Liver (tissue), 9 donors: ENCODE results near the gene THY1. TPM values are rescaled to one million over a fixed set of nuclear protein-coding genes. Genes with fewer than 3 reads are reported as not detected.

Experiments used
- DNase-seq: peaks from one replicate; pipeline ENCODE4 v3.0.0-alpha.2; 2017; ENCODE audit warnings: low spot score
- H3K27ac ChIP-seq, 2 donors: one replicate each; pipeline ENCODE4 v1.7.0; 2013; ENCODE audit warnings: inconsistent platforms in 2 of 2, low read length in 2 of 2, control low read depth in 1 of 2, low read depth in 1 of 2, mild to moderate bottlenecking in 1 of 2
- H3K27me3 ChIP-seq, 4 donors: one replicate each; pipeline versions ENCODE4 v1.6.1 to v1.7.0; 2013; ENCODE audit warnings: low read length in 3 of 4, inconsistent platforms in 1 of 4, mild to moderate bottlenecking in 1 of 4, moderate library complexity in 1 of 4; ENCODE audit not compliant: control insufficient read depth in 4 of 4, insufficient read depth in 4 of 4
- H3K36me3 ChIP-seq, 4 donors: one replicate each; pipeline versions ENCODE4 v1.6.1 to v1.7.0; 2013; ENCODE audit warnings: low read length in 3 of 4, mild to moderate bottlenecking in 3 of 4, low read depth in 1 of 4, moderate library complexity in 1 of 4; ENCODE audit not compliant: control insufficient read depth in 4 of 4, insufficient read depth in 3 of 4
- H3K4me1 ChIP-seq, 4 donors: one replicate each; pipeline versions ENCODE4 v1.6.1 to v1.7.0; 2013; ENCODE audit warnings: low read length in 3 of 4, mild to moderate bottlenecking in 3 of 4, moderate library complexity in 1 of 4; ENCODE audit not compliant: control insufficient read depth in 4 of 4, insufficient read depth in 4 of 4
- H3K4me3 ChIP-seq, 3 donors: one replicate each; pipeline versions ENCODE4 v1.6.1 to v1.7.0; 2013; ENCODE audit warnings: low read length in 3 of 3, control low read depth in 1 of 3, low read depth in 1 of 3, mild to moderate bottlenecking in 1 of 3
- H3K9ac ChIP-seq, 2 donors: one replicate each; pipeline ENCODE4 v1.7.0; 2013; ENCODE audit warnings: low read length in 2 of 2, mild to moderate bottlenecking in 2 of 2, moderate library complexity in 2 of 2, control low read depth in 1 of 2, low read depth in 1 of 2
- H3K9me3 ChIP-seq, 4 donors: one replicate each; pipeline versions ENCODE4 v1.6.1 to v1.7.0; 2013; ENCODE audit warnings: low read length in 3 of 4; ENCODE audit not compliant: control insufficient read depth in 4 of 4
- EGR1 ChIP-seq, 2 donors: IDR thresholded peaks; 2 replicates each; pipeline ENCODE4 v1.6.1; 2016 to 2018; ENCODE audit warnings: antibody characterized with exemption in 2 of 2, low read depth in 2 of 2
- FOXA1 ChIP-seq: IDR thresholded peaks from 2 replicates; pipeline ENCODE4 v1.6.1; 2016; ENCODE audit warnings: antibody characterized with exemption
- FOXA2 ChIP-seq: IDR thresholded peaks from 2 replicates; pipeline ENCODE4 v1.6.1; 2016; ENCODE audit warnings: antibody characterized with exemption
- GABPA ChIP-seq, 2 donors: IDR thresholded peaks in 1 of 2; conservative IDR thresholded peaks in 1 of 2; 2 replicates each; pipeline ENCODE4 v1.6.1; 2016; ENCODE audit warnings: antibody characterized with exemption in 2 of 2, mild to moderate bottlenecking in 1 of 2, moderate library complexity in 1 of 2
- HNF4A ChIP-seq, 2 donors: conservative IDR thresholded peaks; 2 replicates each; pipeline ENCODE4 v1.6.1; 2016; ENCODE audit warnings: antibody characterized with exemption in 2 of 2, mild to moderate bottlenecking in 2 of 2
- HNF4G ChIP-seq: IDR thresholded peaks from 2 replicates; pipeline ENCODE4 v1.6.1; 2016; ENCODE audit warnings: antibody characterized with exemption
- JUND ChIP-seq, 2 donors: IDR thresholded peaks; 2 replicates each; pipeline ENCODE4 v1.6.1; 2016; ENCODE audit warnings: antibody characterized with exemption in 2 of 2
- NR2F2 ChIP-seq: IDR thresholded peaks from 2 replicates; pipeline ENCODE4 v1.6.1; 2016; ENCODE audit warnings: antibody characterized with exemption
- RAD21 ChIP-seq, 2 donors: IDR thresholded peaks; 2 replicates each; pipeline ENCODE4 v1.6.1; 2016; ENCODE audit warnings: antibody characterized with exemption in 2 of 2, mild to moderate bottlenecking in 2 of 2
- RXRA ChIP-seq, 2 donors: IDR thresholded peaks; 2 replicates each; pipeline ENCODE4 v1.6.1; 2017 to 2018; ENCODE audit warnings: antibody characterized with exemption in 2 of 2, mild to moderate bottlenecking in 1 of 2
- SP1 ChIP-seq: IDR thresholded peaks from 2 replicates; pipeline ENCODE4 v1.6.1; 2018; ENCODE audit warnings: antibody characterized with exemption, mild to moderate bottlenecking
- TAF1 ChIP-seq: conservative IDR thresholded peaks from 2 replicates; pipeline ENCODE4 v1.6.1; 2016; ENCODE audit warnings: antibody characterized with exemption, mild to moderate bottlenecking
- YY1 ChIP-seq: IDR thresholded peaks from 2 replicates; pipeline ENCODE4 v1.6.1; 2016; ENCODE audit warnings: antibody characterized with exemption, mild to moderate bottlenecking
- WGBS: extraction: QIAGEN DNeasy Blood & Tissue Kit; methylation state at CpG from one replicate; pipeline ENCODE4 v1.1.7; 2013; 5-methylcytosine and 5-hydroxymethylcytosine counted together
- polyA plus RNA-seq, 2 donors: library from polyadenylated mRNA; stranded (reverse) in 1 of 2; unstranded in 1 of 2; fragments of 200-250 nt in 1 of 2; fragments of >200 nt in 1 of 2; fragmentation: Nextera tagmentation in 1 of 2; extraction: Ambion mirVana in 1 of 2; gene quantifications; one replicate each; pipeline versions ENCODE4 v1.2.1 to v1.2.3, GENCODE V29; 2013 to 2015
- total RNA-seq, 2 donors: library from RNA; depleted of rRNA; stranded (reverse); fragments of >200 nt; gene quantifications; one replicate each; pipeline ENCODE4 v1.2.3, GENCODE V29; 2014
- TF ChIP-seq, protein P1 (sequence below): fragments of 150-350 bp; IDR thresholded peaks from 2 replicates; pipeline ENCODE4 v1.5.1; 2017; ENCODE audit warnings: improper control_type of control experiment, low read depth, low read length; ENCODE audit not compliant: missing input control
- TF ChIP-seq, protein P2 (sequence below): IDR thresholded peaks from 2 replicates; pipeline ENCODE4 v1.6.1; 2016; ENCODE audit warnings: antibody characterized with exemption
- TF ChIP-seq, protein P3 (sequence below): IDR thresholded peaks from 2 replicates; pipeline ENCODE4 v1.6.1; 2016; ENCODE audit warnings: antibody characterized with exemption
- TF ChIP-seq, protein P4 (sequence below): IDR thresholded peaks from 2 replicates; pipeline ENCODE4 v1.6.1; 2016; ENCODE audit warnings: antibody characterized with exemption, mild to moderate bottlenecking
- TF ChIP-seq, protein P5 (sequence below): IDR thresholded peaks from 2 replicates; pipeline ENCODE4 v1.6.1; 2016; ENCODE audit warnings: antibody characterized with exemption
- donor health status: healthy.
- donor health status: healthy.
- donor health status: healthy.
- donor health status: healthy.
- donor health status: healthy.

THY1 gene
- total and polyA plus RNA-seq, 4 donors: 0.51 to 5.1 (median 1.1) TPM

DNA sequence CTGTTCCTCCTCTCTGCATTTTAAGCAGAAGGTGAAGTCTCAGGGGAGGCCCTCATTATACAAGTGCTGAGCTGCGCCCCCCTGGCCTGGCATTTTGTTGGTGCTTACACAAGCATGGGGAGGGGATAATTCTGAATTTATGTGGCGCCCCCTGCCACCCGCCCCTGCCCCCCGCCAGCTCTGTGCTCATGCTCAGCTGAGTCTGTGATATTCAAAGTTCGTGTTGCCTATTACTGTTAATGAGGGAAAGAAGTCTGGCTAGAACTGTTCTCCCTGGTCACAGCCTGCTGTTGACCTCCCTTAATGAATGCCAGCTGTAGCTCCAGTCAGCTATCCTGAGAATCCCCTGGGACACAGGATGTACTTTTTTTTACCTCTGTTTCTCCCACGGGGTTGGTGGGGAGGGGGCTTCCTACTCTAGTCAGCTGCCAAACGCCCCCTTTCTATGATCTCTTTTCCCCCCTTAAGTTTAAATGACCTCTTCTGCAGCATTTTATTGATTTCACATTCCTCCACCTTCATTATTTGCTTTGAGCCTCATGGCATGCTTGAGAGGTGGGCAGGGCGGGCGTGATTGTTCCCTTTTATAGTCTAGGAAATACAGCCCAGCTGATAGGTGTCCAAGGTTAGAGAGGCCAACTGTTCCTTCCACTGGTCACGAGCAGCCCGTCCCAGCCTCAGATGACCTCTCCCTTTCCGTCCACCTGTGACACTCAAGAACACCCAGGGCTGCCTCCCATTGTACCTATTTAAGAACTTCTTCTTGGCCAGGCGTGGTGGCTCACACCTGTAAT is 53.6 kb downstream of the THY1 start:
- H3K27me3 ChIP-seq: no peaks in the 10 kb centered on the region
- H3K27ac ChIP-seq: peak overlapping the region; percentile 96 to 97
- TF ChIP-seq HNF4G (no peak), GABPA (IDR thresholded peaks at IDR 0.05 in 1 of 2, conservative IDR thresholded peaks at IDR 0.05 in 1 of 2) (no peak), FOXA1 (no peak), RXRA (IDR thresholded peaks at IDR 0.05) (peak; percentile 87), JUND (IDR thresholded peaks at IDR 0.05) (no peak), FOXA2 (no peak), RAD21 (IDR thresholded peaks at IDR 0.05) (no peak), YY1 (peak; percentile 51), TAF1 (no peak), SP1 (peak; percentile 71), NR2F2 (peak; percentile 51), EGR1 (IDR thresholded peaks at IDR 0.05; ENCODE audit: low read depth in 2 of 2) (no peak), HNF4A (conservative IDR thresholded peaks at IDR 0.05) (peak; percentile 62)
- TF ChIP-seq, protein P1, sequence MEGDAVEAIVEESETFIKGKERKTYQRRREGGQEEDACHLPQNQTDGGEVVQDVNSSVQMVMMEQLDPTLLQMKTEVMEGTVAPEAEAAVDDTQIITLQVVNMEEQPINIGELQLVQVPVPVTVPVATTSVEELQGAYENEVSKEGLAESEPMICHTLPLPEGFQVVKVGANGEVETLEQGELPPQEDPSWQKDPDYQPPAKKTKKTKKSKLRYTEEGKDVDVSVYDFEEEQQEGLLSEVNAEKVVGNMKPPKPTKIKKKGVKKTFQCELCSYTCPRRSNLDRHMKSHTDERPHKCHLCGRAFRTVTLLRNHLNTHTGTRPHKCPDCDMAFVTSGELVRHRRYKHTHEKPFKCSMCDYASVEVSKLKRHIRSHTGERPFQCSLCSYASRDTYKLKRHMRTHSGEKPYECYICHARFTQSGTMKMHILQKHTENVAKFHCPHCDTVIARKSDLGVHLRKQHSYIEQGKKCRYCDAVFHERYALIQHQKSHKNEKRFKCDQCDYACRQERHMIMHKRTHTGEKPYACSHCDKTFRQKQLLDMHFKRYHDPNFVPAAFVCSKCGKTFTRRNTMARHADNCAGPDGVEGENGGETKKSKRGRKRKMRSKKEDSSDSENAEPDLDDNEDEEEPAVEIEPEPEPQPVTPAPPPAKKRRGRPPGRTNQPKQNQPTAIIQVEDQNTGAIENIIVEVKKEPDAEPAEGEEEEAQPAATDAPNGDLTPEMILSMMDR: no peak
- TF ChIP-seq, protein P2, sequence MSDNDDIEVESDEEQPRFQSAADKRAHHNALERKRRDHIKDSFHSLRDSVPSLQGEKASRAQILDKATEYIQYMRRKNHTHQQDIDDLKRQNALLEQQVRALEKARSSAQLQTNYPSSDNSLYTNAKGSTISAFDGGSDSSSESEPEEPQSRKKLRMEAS: peak; percentile 32
- TF ChIP-seq, protein P3, sequence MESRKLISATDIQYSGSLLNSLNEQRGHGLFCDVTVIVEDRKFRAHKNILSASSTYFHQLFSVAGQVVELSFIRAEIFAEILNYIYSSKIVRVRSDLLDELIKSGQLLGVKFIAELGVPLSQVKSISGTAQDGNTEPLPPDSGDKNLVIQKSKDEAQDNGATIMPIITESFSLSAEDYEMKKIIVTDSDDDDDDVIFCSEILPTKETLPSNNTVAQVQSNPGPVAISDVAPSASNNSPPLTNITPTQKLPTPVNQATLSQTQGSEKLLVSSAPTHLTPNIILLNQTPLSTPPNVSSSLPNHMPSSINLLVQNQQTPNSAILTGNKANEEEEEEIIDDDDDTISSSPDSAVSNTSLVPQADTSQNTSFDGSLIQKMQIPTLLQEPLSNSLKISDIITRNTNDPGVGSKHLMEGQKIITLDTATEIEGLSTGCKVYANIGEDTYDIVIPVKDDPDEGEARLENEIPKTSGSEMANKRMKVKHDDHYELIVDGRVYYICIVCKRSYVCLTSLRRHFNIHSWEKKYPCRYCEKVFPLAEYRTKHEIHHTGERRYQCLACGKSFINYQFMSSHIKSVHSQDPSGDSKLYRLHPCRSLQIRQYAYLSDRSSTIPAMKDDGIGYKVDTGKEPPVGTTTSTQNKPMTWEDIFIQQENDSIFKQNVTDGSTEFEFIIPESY: no peak
- TF ChIP-seq, protein P4, sequence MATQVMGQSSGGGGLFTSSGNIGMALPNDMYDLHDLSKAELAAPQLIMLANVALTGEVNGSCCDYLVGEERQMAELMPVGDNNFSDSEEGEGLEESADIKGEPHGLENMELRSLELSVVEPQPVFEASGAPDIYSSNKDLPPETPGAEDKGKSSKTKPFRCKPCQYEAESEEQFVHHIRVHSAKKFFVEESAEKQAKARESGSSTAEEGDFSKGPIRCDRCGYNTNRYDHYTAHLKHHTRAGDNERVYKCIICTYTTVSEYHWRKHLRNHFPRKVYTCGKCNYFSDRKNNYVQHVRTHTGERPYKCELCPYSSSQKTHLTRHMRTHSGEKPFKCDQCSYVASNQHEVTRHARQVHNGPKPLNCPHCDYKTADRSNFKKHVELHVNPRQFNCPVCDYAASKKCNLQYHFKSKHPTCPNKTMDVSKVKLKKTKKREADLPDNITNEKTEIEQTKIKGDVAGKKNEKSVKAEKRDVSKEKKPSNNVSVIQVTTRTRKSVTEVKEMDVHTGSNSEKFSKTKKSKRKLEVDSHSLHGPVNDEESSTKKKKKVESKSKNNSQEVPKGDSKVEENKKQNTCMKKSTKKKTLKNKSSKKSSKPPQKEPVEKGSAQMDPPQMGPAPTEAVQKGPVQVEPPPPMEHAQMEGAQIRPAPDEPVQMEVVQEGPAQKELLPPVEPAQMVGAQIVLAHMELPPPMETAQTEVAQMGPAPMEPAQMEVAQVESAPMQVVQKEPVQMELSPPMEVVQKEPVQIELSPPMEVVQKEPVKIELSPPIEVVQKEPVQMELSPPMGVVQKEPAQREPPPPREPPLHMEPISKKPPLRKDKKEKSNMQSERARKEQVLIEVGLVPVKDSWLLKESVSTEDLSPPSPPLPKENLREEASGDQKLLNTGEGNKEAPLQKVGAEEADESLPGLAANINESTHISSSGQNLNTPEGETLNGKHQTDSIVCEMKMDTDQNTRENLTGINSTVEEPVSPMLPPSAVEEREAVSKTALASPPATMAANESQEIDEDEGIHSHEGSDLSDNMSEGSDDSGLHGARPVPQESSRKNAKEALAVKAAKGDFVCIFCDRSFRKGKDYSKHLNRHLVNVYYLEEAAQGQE: no peak
- TF ChIP-seq, protein P5, sequence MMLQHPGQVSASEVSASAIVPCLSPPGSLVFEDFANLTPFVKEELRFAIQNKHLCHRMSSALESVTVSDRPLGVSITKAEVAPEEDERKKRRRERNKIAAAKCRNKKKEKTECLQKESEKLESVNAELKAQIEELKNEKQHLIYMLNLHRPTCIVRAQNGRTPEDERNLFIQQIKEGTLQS: no peak
- H3K4me1 ChIP-seq: peaks cover 15 to 86% (median 67%) of the 10 kb centered on the region in 4 donors
- no peaks in the 10 kb centered on the region for H3K36me3 ChIP-seq
- peak overlapping the region; percentile 43 to 84 for H3K9ac ChIP-seq
- DNase-seq: no peak
- peak overlapping the region; percentile 28 to 52 (median 42) for H3K4me3 ChIP-seq
- no peaks in the 10 kb centered on the region for H3K9me3 ChIP-seq
- WGBS: 29% methylated on average over 13 of the region's 13 CpGs
